GM23338 (cell line): Measurements from ENCODE around the gene NTN1. TPM values are rescaled to one million over a fixed set of nuclear protein-coding genes. Genes with fewer than 3 reads are reported as not detected.

Source experiments
- ATAC-seq: fragments of 200-7000 bp; cut with Tn5 transposase; 3 replicates; pipeline ENCODE4 v1.9.1; 2020
- DNase-seq: peaks from one replicate; pipeline ENCODE4 v3.0.0-alpha.2; 2015; ENCODE audit warnings: low spot score
- H2AFZ ChIP-seq: fragments of 200-600 bp; sonication (generic); 2 replicates; pipeline ENCODE4 v1.8.0; 2016; ENCODE audit warnings: antibody characterized with exemption, mild to moderate bottlenecking, moderate library complexity
- H3F3A ChIP-seq: fragments of 200-600 bp; sonication (generic); replicated peaks from 2 replicates; pipeline ENCODE4 v1.8.0; 2017; ENCODE audit warnings: antibody characterized with exemption, mixed run types, low read depth
- H3K27ac ChIP-seq: fragments of 200-600 bp; sonication (generic); 2 replicates; pipeline ENCODE4 v1.6.1; 2016; ENCODE audit warnings: low read depth
- H3K27me3 ChIP-seq: fragments of 200-600 bp; sonication (generic); 2 replicates; pipeline ENCODE4 v1.8.0; 2016; ENCODE audit warnings: mild to moderate bottlenecking, mixed run types, moderate library complexity; ENCODE audit not compliant: insufficient read depth
- H3K36me3 ChIP-seq: fragments of 200-600 bp; sonication (generic); 2 replicates; pipeline ENCODE4 v1.8.0; 2016; ENCODE audit warnings: mild to moderate bottlenecking; ENCODE audit not compliant: insufficient read depth
- H3K4me1 ChIP-seq: fragments of 200-600 bp; sonication (generic); 2 replicates; pipeline ENCODE4 v1.8.0; 2016; ENCODE audit warnings: mild to moderate bottlenecking, moderate library complexity; ENCODE audit not compliant: insufficient read depth
- H3K4me2 ChIP-seq: fragments of 200-600 bp; sonication (generic); 2 replicates; pipeline ENCODE4 v1.7.1; 2017; ENCODE audit warnings: mixed run types
- H3K4me3 ChIP-seq: fragments of 200-600 bp; sonication (generic); 2 replicates; pipeline ENCODE4 v1.6.1; 2016; ENCODE audit warnings: mixed run types
- H3K79me2 ChIP-seq: fragments of 200-600 bp; sonication (generic); replicated peaks from 2 replicates; pipeline ENCODE4 v1.8.0; 2017; ENCODE audit warnings: mild to moderate bottlenecking; ENCODE audit not compliant: insufficient read depth
- H3K9me2 ChIP-seq: fragments of 200-600 bp; sonication (generic); 2 replicates; pipeline ENCODE4 v1.8.0; 2017; ENCODE audit not compliant: insufficient read depth
- H4K20me1 ChIP-seq: fragments of 200-600 bp; sonication (generic); replicated peaks from 2 replicates; pipeline ENCODE4 v1.8.0; 2017; ENCODE audit warnings: mild to moderate bottlenecking; ENCODE audit not compliant: insufficient read depth
- H3K27ac Mint-ChIP-seq: 2 replicates; pipeline ENCODE4 v1.8.0; 2020; ENCODE audit warnings: inconsistent platforms, mild to moderate bottlenecking, moderate library complexity, mixed read lengths
- H3K27me3 Mint-ChIP-seq: 3 replicates; pipeline ENCODE4 v1.8.0; 2022; ENCODE audit warnings: low read depth, mild to moderate bottlenecking, moderate library complexity, mixed read lengths, inconsistent platforms; ENCODE audit not compliant: insufficient read depth, poor library complexity
- H3K36me3 Mint-ChIP-seq: 3 replicates; pipeline ENCODE4 v1.8.0; 2021; ENCODE audit warnings: low read depth, mild to moderate bottlenecking, inconsistent platforms, moderate library complexity, mixed read lengths
- H3K4me1 Mint-ChIP-seq: 3 replicates; pipeline ENCODE4 v1.8.0; 2020; ENCODE audit warnings: mild to moderate bottlenecking, inconsistent platforms, mixed read lengths
- H3K4me3 Mint-ChIP-seq: 3 replicates; pipeline ENCODE4 v1.8.0; 2021; ENCODE audit warnings: moderate library complexity, mild to moderate bottlenecking, inconsistent platforms, mixed read lengths
- H3K9me3 Mint-ChIP-seq: 3 replicates; pipeline ENCODE4 v1.8.0; 2020; ENCODE audit warnings: moderate library complexity, mild to moderate bottlenecking, inconsistent platforms, mixed read lengths
- CREB1 ChIP-seq: fragments of 250-450 bp; sonication (Bioruptor Pico); IDR thresholded peaks from 2 replicates; pipeline ENCODE4 v1.5.0; 2020; ENCODE audit warnings: low read depth, mild to moderate bottlenecking, moderate library complexity
- EZH2 ChIP-seq: fragments of 200-600 bp; sonication (generic); IDR thresholded peaks from one replicate; pipeline ENCODE4 v1.8.0; 2017; ENCODE audit warnings: antibody characterized with exemption, mild to moderate bottlenecking, low read depth; ENCODE audit not compliant: unreplicated experiment
- JUNB ChIP-seq: IDR thresholded peaks from one replicate; pipeline ENCODE4 v1.6.1; 2016; ENCODE audit warnings: antibody characterized with exemption; ENCODE audit not compliant: unreplicated experiment
- NANOG ChIP-seq: IDR thresholded peaks from 2 replicates; pipeline ENCODE4 v1.6.1; 2016; ENCODE audit warnings: antibody characterized with exemption, borderline replicate concordance
- POLR2AphosphoS5 ChIP-seq: IDR thresholded peaks from 2 replicates; pipeline ENCODE4 v1.6.1; 2016; ENCODE audit warnings: antibody characterized with exemption, low read depth
- STAT1 ChIP-seq: IDR thresholded peaks from one replicate; pipeline ENCODE4 v1.6.1; 2016; ENCODE audit warnings: antibody characterized with exemption; ENCODE audit not compliant: unreplicated experiment
- ZNF114 ChIP-seq: fragments of 250-450 bp; sonication (Bioruptor Pico); IDR thresholded peaks from 2 replicates; pipeline ENCODE4 v1.5.0; 2020; ENCODE audit warnings: mild to moderate bottlenecking, moderate library complexity
- polyA plus RNA-seq: library from polyadenylated mRNA; unstranded; fragments of >200 nt; fragmentation: Nextera tagmentation; extraction: Ambion mirVana; gene quantifications from 2 replicates; pipeline ENCODE4 v1.2.1, GENCODE V29; 2016
- total RNA-seq: library from RNA; depleted of rRNA; stranded (reverse); fragments of >200 nt; shearing (Covaris generic); gene quantifications from 2 replicates; pipeline ENCODE4 v1.2.3, GENCODE V29; 2014
- TF ChIP-seq, protein P1 (sequence below): IDR thresholded peaks from 2 replicates; pipeline ENCODE4 v1.6.1; 2016; ENCODE audit warnings: antibody characterized with exemption
- TF ChIP-seq, protein P2 (sequence below): fragments of 250-450 bp; sonication (Bioruptor Pico); IDR thresholded peaks from 2 replicates; pipeline ENCODE4 v1.5.0; 2020; ENCODE audit warnings: mild to moderate bottlenecking, moderate library complexity
- TF ChIP-seq, protein P3 (sequence below), 2 experiments: fragments of 200-600 bp in 1 of 2; sonication (generic) in 1 of 2; conservative IDR thresholded peaks; 2 replicates each; pipeline versions ENCODE4 v1.5.1 to v1.6.1; 2016 to 2017; ENCODE audit warnings: antibody characterized with exemption in 2 of 2, low read depth in 2 of 2, mild to moderate bottlenecking in 2 of 2, moderate library complexity in 1 of 2
- TF ChIP-seq, protein P4 (sequence below): IDR thresholded peaks from one replicate; pipeline ENCODE4 v1.6.1; 2018; ENCODE audit warnings: antibody characterized with exemption; ENCODE audit not compliant: unreplicated experiment

The NTN1 gene
- total and polyA plus RNA-seq, 2 experiments from 2014 or later, result 0.57 to 2.6 TPM

DNA sequence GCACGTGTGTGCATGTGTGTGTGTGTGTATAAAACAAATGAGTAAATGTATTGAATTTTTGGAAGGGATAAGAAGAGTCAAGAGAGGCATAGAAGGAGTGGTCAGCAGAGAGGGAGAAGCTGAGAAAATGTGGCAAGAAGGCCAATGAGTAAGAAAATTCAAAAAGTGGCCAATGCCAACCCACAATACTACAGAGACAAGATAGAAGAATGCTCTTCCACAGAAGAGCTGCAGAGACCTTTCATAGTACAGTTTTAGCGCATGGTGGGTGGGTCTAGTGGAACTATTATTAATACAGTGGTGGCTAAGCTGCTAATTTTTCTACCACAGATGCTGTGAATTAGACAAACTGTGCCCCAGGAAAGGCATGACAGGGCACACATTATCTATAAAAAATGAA, 233.5 kb downstream of the NTN1 start:
- no peak overlapping the region for H3K4me3 ChIP-seq
- no peak overlapping the region for H3K4me2 ChIP-seq
- no peaks in the 10 kb centered on the region for H3K9me3 Mint-ChIP-seq
- no peak overlapping the region for H3K27ac Mint-ChIP-seq
- H3K27ac ChIP-seq, result no peak overlapping the region
- no peaks in the 10 kb centered on the region for H3K36me3 Mint-ChIP-seq
- H3K4me1 ChIP-seq, result peaks cover 12% of the 10 kb centered on the region
- H3K4me1 Mint-ChIP-seq, result peaks cover 27% of the 10 kb centered on the region
- no peaks in the 10 kb centered on the region for H4K20me1 ChIP-seq
- H3F3A ChIP-seq, result no peaks in the 10 kb centered on the region
- H2AFZ ChIP-seq, result no peak overlapping the region
- H3K9me2 ChIP-seq, result no peaks in the 10 kb centered on the region
- no peak for ATAC-seq
- H3K27me3 ChIP-seq, result no peaks in the 10 kb centered on the region
- H3K27me3 Mint-ChIP-seq, result peaks cover 5% of the 10 kb centered on the region
- no peak overlapping the region for H3K4me3 Mint-ChIP-seq
- no peaks in the 10 kb centered on the region for H3K79me2 ChIP-seq
- DNase-seq, result no peak
- no peaks in the 10 kb centered on the region; the same call in 1 of the 2 replicates for H3K36me3 ChIP-seq
- TF ChIP-seq ZNF114 (CRISPR knock-in tag), result no peak
- no peak for TF ChIP-seq EZH2
- no peak for TF ChIP-seq CREB1 (CRISPR knock-in tag)
- no peak for TF ChIP-seq NANOG
- TF ChIP-seq, protein P1, sequence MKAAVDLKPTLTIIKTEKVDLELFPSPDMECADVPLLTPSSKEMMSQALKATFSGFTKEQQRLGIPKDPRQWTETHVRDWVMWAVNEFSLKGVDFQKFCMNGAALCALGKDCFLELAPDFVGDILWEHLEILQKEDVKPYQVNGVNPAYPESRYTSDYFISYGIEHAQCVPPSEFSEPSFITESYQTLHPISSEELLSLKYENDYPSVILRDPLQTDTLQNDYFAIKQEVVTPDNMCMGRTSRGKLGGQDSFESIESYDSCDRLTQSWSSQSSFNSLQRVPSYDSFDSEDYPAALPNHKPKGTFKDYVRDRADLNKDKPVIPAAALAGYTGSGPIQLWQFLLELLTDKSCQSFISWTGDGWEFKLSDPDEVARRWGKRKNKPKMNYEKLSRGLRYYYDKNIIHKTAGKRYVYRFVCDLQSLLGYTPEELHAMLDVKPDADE, result no peak
- TF ChIP-seq, protein P2, sequence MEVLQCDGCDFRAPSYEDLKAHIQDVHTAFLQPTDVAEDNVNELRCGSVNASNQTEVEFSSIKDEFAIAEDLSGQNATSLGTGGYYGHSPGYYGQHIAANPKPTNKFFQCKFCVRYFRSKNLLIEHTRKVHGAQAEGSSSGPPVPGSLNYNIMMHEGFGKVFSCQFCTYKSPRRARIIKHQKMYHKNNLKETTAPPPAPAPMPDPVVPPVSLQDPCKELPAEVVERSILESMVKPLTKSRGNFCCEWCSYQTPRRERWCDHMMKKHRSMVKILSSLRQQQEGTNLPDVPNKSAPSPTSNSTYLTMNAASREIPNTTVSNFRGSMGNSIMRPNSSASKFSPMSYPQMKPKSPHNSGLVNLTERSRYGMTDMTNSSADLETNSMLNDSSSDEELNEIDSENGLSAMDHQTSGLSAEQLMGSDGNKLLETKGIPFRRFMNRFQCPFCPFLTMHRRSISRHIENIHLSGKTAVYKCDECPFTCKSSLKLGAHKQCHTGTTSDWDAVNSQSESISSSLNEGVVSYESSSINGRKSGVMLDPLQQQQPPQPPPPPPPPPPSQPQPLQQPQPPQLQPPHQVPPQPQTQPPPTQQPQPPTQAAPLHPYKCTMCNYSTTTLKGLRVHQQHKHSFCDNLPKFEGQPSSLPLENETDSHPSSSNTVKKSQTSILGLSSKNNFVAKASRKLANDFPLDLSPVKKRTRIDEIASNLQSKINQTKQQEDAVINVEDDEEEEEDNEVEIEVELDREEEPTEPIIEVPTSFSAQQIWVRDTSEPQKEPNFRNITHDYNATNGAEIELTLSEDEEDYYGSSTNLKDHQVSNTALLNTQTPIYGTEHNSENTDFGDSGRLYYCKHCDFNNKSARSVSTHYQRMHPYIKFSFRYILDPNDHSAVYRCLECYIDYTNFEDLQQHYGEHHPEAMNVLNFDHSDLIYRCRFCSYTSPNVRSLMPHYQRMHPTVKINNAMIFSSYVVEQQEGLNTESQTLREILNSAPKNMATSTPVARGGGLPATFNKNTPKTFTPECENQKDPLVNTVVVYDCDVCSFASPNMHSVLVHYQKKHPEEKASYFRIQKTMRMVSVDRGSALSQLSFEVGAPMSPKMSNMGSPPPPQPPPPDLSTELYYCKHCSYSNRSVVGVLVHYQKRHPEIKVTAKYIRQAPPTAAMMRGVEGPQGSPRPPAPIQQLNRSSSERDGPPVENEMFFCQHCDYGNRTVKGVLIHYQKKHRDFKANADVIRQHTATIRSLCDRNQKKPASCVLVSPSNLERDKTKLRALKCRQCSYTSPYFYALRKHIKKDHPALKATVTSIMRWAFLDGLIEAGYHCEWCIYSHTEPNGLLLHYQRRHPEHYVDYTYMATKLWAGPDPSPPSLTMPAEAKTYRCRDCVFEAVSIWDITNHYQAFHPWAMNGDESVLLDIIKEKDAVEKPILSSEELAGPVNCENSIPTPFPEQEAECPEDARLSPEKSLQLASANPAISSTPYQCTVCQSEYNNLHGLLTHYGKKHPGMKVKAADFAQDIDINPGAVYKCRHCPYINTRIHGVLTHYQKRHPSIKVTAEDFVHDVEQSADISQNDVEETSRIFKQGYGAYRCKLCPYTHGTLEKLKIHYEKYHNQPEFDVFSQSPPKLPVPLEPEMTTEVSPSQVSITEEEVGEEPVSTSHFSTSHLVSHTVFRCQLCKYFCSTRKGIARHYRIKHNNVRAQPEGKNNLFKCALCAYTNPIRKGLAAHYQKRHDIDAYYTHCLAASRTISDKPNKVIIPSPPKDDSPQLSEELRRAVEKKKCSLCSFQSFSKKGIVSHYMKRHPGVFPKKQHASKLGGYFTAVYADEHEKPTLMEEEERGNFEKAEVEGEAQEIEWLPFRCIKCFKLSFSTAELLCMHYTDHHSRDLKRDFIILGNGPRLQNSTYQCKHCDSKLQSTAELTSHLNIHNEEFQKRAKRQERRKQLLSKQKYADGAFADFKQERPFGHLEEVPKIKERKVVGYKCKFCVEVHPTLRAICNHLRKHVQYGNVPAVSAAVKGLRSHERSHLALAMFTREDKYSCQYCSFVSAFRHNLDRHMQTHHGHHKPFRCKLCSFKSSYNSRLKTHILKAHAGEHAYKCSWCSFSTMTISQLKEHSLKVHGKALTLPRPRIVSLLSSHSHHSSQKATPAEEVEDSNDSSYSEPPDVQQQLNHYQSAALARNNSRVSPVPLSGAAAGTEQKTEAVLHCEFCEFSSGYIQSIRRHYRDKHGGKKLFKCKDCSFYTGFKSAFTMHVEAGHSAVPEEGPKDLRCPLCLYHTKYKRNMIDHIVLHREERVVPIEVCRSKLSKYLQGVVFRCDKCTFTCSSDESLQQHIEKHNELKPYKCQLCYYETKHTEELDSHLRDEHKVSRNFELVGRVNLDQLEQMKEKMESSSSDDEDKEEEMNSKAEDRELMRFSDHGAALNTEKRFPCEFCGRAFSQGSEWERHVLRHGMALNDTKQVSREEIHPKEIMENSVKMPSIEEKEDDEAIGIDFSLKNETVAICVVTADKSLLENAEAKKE (CRISPR knock-in tag), result no peak
- no peak for TF ChIP-seq POLR2AphosphoS5
- TF ChIP-seq, protein P3, sequence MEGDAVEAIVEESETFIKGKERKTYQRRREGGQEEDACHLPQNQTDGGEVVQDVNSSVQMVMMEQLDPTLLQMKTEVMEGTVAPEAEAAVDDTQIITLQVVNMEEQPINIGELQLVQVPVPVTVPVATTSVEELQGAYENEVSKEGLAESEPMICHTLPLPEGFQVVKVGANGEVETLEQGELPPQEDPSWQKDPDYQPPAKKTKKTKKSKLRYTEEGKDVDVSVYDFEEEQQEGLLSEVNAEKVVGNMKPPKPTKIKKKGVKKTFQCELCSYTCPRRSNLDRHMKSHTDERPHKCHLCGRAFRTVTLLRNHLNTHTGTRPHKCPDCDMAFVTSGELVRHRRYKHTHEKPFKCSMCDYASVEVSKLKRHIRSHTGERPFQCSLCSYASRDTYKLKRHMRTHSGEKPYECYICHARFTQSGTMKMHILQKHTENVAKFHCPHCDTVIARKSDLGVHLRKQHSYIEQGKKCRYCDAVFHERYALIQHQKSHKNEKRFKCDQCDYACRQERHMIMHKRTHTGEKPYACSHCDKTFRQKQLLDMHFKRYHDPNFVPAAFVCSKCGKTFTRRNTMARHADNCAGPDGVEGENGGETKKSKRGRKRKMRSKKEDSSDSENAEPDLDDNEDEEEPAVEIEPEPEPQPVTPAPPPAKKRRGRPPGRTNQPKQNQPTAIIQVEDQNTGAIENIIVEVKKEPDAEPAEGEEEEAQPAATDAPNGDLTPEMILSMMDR (conservative IDR thresholded peaks at IDR 0.05; ENCODE audit: low read depth in 2 of 2), result no peak
- TF ChIP-seq, protein P4, sequence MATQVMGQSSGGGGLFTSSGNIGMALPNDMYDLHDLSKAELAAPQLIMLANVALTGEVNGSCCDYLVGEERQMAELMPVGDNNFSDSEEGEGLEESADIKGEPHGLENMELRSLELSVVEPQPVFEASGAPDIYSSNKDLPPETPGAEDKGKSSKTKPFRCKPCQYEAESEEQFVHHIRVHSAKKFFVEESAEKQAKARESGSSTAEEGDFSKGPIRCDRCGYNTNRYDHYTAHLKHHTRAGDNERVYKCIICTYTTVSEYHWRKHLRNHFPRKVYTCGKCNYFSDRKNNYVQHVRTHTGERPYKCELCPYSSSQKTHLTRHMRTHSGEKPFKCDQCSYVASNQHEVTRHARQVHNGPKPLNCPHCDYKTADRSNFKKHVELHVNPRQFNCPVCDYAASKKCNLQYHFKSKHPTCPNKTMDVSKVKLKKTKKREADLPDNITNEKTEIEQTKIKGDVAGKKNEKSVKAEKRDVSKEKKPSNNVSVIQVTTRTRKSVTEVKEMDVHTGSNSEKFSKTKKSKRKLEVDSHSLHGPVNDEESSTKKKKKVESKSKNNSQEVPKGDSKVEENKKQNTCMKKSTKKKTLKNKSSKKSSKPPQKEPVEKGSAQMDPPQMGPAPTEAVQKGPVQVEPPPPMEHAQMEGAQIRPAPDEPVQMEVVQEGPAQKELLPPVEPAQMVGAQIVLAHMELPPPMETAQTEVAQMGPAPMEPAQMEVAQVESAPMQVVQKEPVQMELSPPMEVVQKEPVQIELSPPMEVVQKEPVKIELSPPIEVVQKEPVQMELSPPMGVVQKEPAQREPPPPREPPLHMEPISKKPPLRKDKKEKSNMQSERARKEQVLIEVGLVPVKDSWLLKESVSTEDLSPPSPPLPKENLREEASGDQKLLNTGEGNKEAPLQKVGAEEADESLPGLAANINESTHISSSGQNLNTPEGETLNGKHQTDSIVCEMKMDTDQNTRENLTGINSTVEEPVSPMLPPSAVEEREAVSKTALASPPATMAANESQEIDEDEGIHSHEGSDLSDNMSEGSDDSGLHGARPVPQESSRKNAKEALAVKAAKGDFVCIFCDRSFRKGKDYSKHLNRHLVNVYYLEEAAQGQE, result no peak
- TF ChIP-seq STAT1, result no peak
- TF ChIP-seq JUNB, result no peak
